ENCODE results near the gene SERAC1.

Gene SERAC1

DNA sequence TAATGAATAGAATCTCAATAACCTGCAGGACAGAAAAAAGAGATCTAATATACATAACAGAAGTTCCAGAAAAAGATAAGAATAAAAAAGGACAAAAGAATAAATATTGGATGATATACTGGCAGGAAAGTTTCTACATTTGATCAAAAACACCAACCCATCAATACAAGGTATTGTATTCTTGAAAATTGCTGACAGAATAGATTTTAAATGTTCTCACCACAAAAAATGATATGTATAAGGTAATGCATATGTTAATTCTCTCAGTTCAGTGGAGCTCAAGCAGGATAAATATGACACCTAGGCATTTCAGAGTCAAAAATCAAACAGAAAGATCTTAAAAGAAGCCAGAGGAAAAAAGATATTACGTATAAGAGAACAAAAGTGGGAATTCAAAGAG is 43.8 kb downstream of the SERAC1 start:
- no peak for DNase-seq (ENCODE audit: low read depth in 2 of 2)

- DNase-seq (ENCODE audit: low read depth in 2 of 2): no peak
These were observed 46.0 kb downstream of the SERAC1 start for GRCh38 chr6:158122048-158122447.

- DNase-seq (ENCODE audit: low read depth in 2 of 2): no peak
These were observed 46.7 kb downstream of the SERAC1 start for GRCh38 chr6:158121335-158121734.

DNA sequence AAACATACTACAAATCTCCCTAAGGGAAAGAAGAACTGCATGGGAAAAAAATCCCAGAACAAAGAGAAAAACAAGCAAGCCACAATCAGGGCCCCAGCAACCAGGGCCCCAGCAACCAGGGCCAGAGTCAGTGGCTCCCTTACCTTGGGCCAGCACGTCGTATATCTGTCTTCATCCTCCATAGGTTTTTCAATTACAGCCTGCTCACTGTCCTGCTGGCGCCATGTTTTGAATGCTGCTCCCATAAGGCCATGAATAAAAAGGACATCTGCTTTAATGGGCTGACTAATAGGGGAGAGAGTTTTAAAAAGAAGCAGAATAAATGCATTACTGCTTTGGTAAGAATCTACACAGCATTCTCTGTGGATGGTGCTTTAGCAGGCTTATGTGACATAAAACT is 49.2 kb downstream of the SERAC1 start:
- DNase-seq (ENCODE audit: low read depth in 2 of 2): no peak

GRCh38 chr6:158115508-158115907 is 52.6 kb downstream of the SERAC1 start:
- DNase-seq (ENCODE audit: low read depth in 2 of 2): no peak

GRCh38 chr6:158115102-158115501 is 53.0 kb downstream of the SERAC1 start:
- DNase-seq (ENCODE audit: low read depth in 2 of 2): no peak

DNA sequence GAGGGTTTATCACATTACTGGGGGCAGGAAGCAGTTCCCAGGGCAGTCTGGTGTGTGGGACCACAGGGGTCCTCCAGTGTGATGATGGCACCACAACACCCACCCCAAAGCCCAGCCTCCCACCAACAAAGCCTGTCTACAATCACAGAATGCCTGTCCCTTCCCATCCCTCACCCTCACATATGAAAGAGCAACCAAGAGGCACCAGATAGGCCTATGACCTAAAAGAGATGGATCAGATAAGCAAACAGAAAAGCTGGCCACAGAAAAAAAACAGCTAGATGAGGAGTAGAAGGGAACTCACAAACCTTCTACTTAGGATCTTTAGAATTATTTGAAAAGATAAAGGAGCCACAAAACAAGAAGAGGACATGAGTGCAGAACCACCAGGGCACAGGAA is 54.3 kb downstream of the SERAC1 start:
- DNase-seq (ENCODE audit: low read depth in 2 of 2): no peak

GRCh38 chr6:158111987-158112386 is 56.1 kb downstream of the SERAC1 start:
- DNase-seq (ENCODE audit: low read depth in 2 of 2): no peak

DNA sequence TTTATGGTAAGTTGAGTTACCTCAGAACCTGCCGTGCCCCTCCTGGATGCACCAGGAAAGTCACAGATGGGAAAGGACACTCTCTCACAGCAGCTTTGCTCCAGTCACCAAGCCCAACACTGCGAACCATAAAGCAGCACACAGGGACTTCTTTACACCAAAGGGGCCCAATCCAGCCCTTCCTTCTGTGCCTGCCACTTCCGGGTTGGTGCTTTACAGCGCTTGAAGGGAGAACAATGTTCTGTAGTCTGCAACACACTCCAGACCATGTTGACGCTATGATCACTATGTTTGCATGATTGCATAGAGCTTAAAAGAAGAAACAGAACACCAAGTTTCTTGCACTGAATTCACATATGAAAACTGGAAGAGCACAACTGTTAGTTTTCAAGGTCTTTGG is 57.1 kb downstream of the SERAC1 start:
- DNase-seq (ENCODE audit: low read depth in 2 of 2): no peak

DNA sequence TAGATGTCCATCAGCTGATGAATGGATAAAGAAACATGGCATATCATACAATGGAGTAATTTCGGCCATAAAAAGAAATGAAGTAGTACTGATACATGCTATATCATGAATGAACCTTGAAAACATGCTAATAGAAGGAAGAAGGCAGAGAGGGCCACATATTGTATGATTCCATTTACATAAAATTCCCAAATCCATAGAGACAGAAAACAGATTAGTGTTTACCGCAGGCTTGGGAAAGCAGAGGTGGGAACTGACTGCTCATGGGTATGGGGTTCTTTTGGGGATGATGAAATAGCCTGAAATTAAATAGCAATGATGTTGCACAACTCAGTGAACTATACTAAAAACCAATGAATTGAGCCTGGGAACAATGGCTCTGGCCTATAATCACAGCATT is 58.3 kb downstream of the SERAC1 start:
- DNase-seq (ENCODE audit: low read depth in 2 of 2): no peak

GRCh38 chr6:158104696-158105095 is 63.4 kb downstream of the SERAC1 start:
- no peak for DNase-seq (ENCODE audit: low read depth in 2 of 2)

DNA sequence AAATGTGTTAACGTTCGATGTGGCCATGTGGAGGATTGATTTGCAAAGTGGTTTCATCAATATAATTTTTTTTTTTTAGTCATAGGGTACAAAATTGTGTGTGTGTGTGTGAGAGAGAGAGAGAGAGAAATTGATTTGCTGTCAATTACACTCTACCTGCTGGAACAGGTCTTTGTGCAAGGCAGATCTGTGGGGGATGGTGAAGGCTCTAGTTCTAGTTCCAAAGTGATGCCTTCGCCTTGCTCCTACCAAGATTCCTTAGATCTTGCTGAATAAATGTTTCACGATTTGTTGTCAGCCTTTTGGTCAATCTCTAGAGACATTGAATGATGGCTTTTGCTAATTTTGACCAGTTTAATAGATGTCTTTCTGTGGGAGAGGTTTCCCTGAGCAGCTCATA is 64.8 kb downstream of the SERAC1 start:
- DNase-seq (ENCODE audit: low read depth in 2 of 2): no peak

DNA sequence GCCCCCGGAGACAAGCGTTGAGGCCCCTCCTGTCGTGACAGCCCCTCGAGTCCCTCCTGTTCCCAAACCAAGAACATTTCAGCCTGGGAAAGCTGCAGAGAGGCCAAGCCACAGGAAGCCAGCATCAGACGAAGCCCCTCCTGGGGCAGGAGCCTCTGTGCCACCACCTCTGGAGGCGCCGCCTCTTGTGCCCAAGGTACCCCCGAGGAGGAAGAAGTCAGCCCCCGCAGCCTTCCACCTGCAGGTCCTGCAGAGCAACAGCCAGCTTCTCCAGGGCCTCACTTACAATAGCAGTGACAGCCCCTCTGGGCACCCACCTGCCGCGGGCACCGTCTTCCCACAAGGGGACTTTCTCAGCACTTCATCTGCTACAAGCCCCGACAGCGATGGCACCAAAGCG is 72.4 kb downstream of the SERAC1 start:
- no peak for DNase-seq (ENCODE audit: low read depth in 2 of 2)

- DNase-seq (ENCODE audit: low read depth in 2 of 2): no peak
These were observed 73.0 kb downstream of the SERAC1 start for GRCh38 chr6:158095031-158095430.

- DNase-seq (ENCODE audit: low read depth in 2 of 2): no peak
These were observed 75.3 kb downstream of the SERAC1 start for GRCh38 chr6:158092806-158093205.

- DNase-seq (ENCODE audit: low read depth in 2 of 2): no peak
These were observed 80.7 kb downstream of the SERAC1 start for GRCh38 chr6:158087224-158087867.

DNA sequence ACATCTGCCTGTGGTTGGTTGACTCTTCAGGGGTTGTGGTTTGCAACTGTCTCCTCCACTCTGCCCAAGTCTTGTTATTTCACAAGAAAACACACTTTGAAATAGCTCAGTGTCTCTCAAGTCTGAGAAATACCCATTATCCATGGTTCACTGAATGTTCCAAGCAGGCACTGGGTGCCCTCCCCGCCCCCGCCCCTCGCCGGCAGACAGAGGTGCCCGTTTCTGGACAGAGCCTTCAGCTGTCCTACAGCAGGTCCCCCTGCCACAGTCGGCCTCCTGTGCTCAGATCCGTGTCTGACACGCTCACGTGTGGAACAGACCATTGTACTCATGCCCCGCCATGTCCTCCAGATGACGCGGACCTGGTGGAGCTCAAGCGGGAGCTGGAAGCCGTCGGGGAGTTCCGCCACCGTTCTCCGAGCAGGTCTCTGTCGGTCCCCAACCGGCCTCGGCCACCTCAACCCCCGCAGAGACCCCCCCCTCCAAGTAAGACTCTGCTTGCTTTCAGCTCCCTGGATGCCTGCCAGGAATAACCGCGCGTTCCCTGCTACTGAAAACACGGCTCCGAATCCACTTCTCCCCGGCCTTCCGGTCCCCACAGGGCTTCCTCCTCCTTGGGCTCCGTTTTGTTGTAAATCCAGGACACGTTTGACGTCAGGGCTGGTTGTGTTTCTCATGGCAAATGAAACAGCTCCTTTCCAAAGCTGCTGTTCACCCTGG is 81.4 kb downstream of the SERAC1 start:
- no peak for DNase-seq (ENCODE audit: low read depth in 2 of 2)

DNA sequence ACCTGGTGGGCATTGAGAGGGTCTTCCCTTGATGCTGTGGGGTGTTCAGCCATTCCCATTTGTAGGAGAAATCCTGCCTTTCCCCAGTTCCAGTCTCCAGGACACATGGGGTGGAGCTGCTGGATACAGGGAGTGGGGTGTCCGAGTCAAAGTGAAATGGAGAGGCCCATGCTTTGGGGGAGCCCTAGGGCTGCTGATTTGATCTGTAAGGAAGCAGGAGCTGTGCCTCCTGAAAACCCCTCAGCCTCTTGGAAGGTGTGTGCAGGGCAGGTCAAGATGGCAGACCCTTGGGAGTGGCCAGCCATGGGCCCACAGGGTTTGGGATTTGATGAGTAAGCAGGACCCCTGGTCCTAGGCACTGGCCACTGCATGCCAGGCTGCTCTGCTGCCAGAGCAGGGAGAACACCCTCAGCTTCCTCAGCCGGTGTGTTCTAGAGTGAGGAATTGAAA is 82.0 kb downstream of the SERAC1 start:
- no peak for DNase-seq (ENCODE audit: low read depth in 2 of 2)

DNA sequence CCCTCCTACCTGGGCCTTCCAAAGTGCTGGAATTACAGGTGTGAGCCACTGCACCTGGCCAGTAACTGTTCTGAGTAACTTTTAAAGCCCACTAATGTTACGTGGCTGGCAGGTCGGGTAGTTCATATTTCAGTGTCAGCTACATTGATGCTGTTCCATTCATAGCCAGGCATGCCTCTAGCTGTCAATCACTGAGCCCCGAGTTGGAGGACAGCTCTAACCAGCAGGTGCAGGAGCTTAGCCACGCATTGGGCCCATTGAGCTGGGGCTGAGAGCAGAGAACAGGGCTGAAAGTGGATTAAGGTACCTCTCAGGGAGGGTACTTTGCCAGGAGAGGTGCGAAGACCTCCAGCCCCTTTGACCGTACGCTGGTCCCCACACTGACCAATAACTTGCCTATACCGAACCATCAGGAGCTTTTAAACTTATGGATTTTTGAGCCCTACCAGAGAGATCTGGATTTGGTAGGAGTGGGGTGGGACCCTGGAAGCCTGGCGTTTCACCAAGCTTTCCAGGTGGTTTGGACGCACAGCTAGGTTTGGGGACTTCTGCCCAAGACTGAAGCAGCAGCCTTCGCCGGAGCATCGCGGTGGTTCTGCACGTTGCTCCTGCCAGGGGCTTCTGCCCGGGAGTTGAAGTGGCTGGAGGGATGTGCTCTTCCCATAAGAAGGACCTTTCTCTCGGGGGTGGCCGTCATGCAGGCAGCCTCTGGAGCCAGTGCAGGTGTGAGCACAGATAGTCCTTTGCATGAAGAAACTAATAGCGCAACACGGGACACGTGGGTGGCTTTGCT is 82.6 kb downstream of the SERAC1 start:
- DNase-seq (ENCODE audit: low read depth in 2 of 2): no peak

DNA sequence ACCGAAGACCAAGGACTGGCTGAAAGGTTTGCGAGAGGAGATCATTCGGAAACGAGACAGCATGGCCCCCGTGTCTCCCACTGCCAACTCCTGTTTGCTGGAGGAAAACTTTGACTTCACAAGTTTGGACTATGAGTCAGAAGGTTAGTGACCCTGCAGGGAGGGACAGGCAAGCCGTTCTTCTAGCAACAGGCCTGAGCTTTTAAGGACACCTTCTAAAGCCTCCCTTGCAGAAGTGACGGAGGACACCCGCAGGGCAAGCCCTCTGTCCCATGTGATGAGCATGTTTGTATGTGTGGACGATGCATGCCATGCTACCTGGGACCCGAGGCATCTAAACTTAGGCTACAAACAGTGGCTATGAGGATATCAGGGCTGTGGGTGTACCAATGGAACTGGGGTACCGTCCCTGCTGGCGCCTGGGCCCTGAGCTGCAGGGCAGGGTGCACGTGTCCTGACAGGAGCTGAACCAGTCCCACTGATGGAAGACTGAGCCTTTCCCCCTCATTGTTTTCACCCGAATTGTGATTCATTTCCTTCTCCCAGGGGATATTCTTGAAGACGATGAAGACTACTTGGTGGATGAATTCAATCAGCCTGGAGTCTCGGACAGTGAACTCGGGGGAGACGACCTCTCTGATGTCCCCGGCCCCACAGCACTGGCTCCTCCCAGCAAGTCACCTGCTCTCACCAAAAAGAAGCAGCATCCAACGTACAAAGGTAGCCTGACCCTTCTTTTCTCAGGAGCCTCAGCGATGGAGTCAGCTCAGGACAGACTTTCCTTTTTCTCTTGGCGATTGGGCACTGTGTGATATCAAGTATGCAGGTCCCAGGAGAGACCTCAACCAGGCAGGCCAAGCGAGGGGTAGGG is 84.4 kb downstream of the SERAC1 start:
- no peak for DNase-seq (ENCODE audit: low read depth in 2 of 2)

GRCh38 chr6:158081657-158081935 is 86.5 kb downstream of the SERAC1 start:
- DNase-seq (ENCODE audit: low read depth in 2 of 2): no peak

All from stimulated activated CD8-positive, alpha-beta memory T cell treated with anti-CD3 and anti-CD28 coated beads, Interleukin-2, amount 100 ng/mL, for 1 hour (primary cell).